ENCODE data around the gene ETV3L.

DNA sequence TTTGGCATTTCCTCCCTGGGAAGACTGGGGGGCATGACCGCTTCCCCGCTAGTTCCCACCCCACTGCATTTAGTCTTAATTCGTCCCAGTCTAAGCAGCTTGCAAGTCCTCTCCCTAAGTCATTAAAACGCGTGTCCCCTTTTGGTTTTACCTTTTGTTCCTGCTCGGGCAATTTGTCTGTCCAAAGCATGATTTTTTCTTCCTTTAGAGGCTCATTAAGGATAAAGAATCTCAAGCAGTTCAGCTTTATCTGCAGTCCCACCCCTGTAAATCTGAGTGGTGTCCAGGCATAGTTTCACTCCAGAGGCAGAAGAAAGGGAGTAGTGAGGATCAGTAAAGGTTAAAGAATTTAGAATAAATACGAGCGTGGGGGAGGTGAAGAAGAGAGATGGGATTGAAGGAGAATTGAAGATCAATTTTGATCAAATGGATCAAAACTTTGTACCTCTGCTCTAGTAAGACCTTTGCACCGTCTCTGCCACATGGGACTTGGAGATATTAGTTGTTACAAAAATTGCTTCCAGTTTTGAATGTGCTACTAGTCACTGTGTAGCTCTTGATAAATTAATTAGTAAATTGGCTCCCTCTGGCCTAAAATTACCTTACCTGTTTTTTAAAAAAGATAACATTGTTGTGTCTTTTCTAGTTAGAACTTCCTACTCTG, 39.6 kb upstream of the ETV3L start:
- TF ChIP-seq, protein P1, sequence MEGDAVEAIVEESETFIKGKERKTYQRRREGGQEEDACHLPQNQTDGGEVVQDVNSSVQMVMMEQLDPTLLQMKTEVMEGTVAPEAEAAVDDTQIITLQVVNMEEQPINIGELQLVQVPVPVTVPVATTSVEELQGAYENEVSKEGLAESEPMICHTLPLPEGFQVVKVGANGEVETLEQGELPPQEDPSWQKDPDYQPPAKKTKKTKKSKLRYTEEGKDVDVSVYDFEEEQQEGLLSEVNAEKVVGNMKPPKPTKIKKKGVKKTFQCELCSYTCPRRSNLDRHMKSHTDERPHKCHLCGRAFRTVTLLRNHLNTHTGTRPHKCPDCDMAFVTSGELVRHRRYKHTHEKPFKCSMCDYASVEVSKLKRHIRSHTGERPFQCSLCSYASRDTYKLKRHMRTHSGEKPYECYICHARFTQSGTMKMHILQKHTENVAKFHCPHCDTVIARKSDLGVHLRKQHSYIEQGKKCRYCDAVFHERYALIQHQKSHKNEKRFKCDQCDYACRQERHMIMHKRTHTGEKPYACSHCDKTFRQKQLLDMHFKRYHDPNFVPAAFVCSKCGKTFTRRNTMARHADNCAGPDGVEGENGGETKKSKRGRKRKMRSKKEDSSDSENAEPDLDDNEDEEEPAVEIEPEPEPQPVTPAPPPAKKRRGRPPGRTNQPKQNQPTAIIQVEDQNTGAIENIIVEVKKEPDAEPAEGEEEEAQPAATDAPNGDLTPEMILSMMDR (IDR thresholded peaks at IDR 0.05) = no peak
- TF ChIP-seq POLR2A (IDR thresholded peaks at IDR 0.05) = no peak
- TF ChIP-seq POLR2AphosphoS5 (IDR thresholded peaks at IDR 0.05; ENCODE audit: insufficient read depth in 1 of 2, low read depth in 1 of 2) = no peak
